HG02938 (cell line): Measurements from ENCODE around the gene RFXANK.
"Not testable (repeated sequence)": the region's sequence is repeated elsewhere in the genome, so short reads cannot be mapped to it uniquely, and the experiment has no call there.

ENCODE experiments used
- ATAC-seq: cut with Tn5 transposase; IDR thresholded peaks from one replicate; pipeline ENCODE4 v1.9.1; 2021; ENCODE audit warnings: mild to moderate bottlenecking, moderate library complexity; ENCODE audit not compliant: unreplicated experiment

RFXANK gene

GRCh38 chr19:19204181-19204580 lies 12.1 kb downstream of the RFXANK start:
- no peak for ATAC-seq

GRCh38 chr19:19205416-19206410 lies 13.7 kb downstream of the RFXANK start:
- no peak for ATAC-seq

GRCh38 chr19:19206938-19207337 lies 14.9 kb downstream of the RFXANK start:
- ATAC-seq, result no peak

GRCh38 chr19:19207637-19208572 lies 15.8 kb downstream of the RFXANK start:
- ATAC-seq, result no peak

GRCh38 chr19:19209372-19209771 lies 17.3 kb downstream of the RFXANK start:
- no peak for ATAC-seq

- no peak for ATAC-seq
Observed at GRCh38 chr19:19211499-19212420, 19.7 kb downstream of the RFXANK start, which contains the start of gene NCAN. NCAN (plus strand) TSS chr19:19211958; CDS start chr19:19216954, 4,996 bp downstream.

GRCh38 chr19:19212916-19213315 lies 20.9 kb downstream of the RFXANK start:
- no peak for ATAC-seq

GRCh38 chr19:19213426-19214158 lies 21.5 kb downstream of the RFXANK start:
- no peak for ATAC-seq

GRCh38 chr19:19214159-19214490 lies 22.1 kb downstream of the RFXANK start:
- ATAC-seq, result no peak

- ATAC-seq, result no peak
Observed at GRCh38 chr19:19214892-19215291, 22.8 kb downstream of the RFXANK start.

GRCh38 chr19:19215792-19216191 lies 23.7 kb downstream of the RFXANK start:
- ATAC-seq, result no peak

- ATAC-seq, result no peak
Observed at GRCh38 chr19:19217099-19217498, 25.0 kb downstream of the RFXANK start.

- ATAC-seq, result no peak
Observed at GRCh38 chr19:19218911-19219310, 26.9 kb downstream of the RFXANK start.

GRCh38 chr19:19221000-19221399 lies 28.9 kb downstream of the RFXANK start:
- ATAC-seq, result not testable (repeated sequence)

- ATAC-seq, result no peak
Observed at GRCh38 chr19:19223060-19223459, 31.0 kb downstream of the RFXANK start.

GRCh38 chr19:19223636-19224035 lies 31.6 kb downstream of the RFXANK start:
- ATAC-seq, result no peak

GRCh38 chr19:19224150-19224851 lies 32.2 kb downstream of the RFXANK start:
- no peak for ATAC-seq

GRCh38 chr19:19224852-19225494 lies 32.9 kb downstream of the RFXANK start:
- ATAC-seq, result no peak

GRCh38 chr19:19226204-19226603 lies 34.1 kb downstream of the RFXANK start:
- no peak for ATAC-seq
